Osteoblast (primary cell): ENCODE measurements around the gene SMAP1. TPM values are rescaled to one million over a fixed set of nuclear protein-coding genes. Genes with fewer than 3 reads are reported as not detected.

Experiments
- DNase-seq: peaks from one replicate; pipeline ENCODE4 v3.0.0; 2011; ENCODE audit warnings: low spot score, mixed read lengths; ENCODE audit not compliant: insufficient read length; ENCODE audit errors: missing footprints
- H2AFZ ChIP-seq: 2 replicates; pipeline ENCODE4 v1.6.0; 2011; ENCODE audit warnings: mild to moderate bottlenecking, low read length
- H3K27ac ChIP-seq: 2 replicates; pipeline ENCODE4 v1.5.1; 2011; ENCODE audit warnings: mild to moderate bottlenecking, low read depth, low read length, moderate library complexity
- H3K27me3 ChIP-seq: 2 replicates; pipeline ENCODE4 v1.6.0; 2012; ENCODE audit warnings: mild to moderate bottlenecking, control low read depth, inconsistent platforms, low read length, moderate library complexity; ENCODE audit not compliant: insufficient read depth
- H3K36me3 ChIP-seq: 2 replicates; pipeline ENCODE4 v1.5.1; 2011; ENCODE audit warnings: mild to moderate bottlenecking, low read length, control low read depth, moderate library complexity; ENCODE audit not compliant: insufficient read depth
- H3K4me1 ChIP-seq: 2 replicates; pipeline ENCODE4 v1.5.1; 2011; ENCODE audit warnings: mild to moderate bottlenecking, low read length, control low read depth, moderate library complexity; ENCODE audit not compliant: insufficient read depth
- H3K4me2 ChIP-seq: 2 replicates; pipeline ENCODE4 v1.6.0; 2011; ENCODE audit warnings: mild to moderate bottlenecking, low read length; ENCODE audit not compliant: insufficient read depth
- H3K4me3 ChIP-seq: fragments of 200-600 bp; sonication (generic); 3 replicates; pipeline ENCODE4 v1.5.1; 2012; ENCODE audit warnings: mild to moderate bottlenecking, low read length, inconsistent platforms; ENCODE audit not compliant: insufficient read depth
- H3K79me2 ChIP-seq: 2 replicates; pipeline ENCODE4 v1.6.0; 2012; ENCODE audit warnings: mild to moderate bottlenecking, low read length, control low read depth, inconsistent platforms; ENCODE audit not compliant: insufficient read depth
- H3K9me3 ChIP-seq: 2 replicates; pipeline ENCODE4 v1.5.1; 2011; ENCODE audit warnings: low read depth, low read length, control low read depth
- H4K20me1 ChIP-seq: 2 replicates; pipeline ENCODE4 v1.6.0; 2012; ENCODE audit warnings: mild to moderate bottlenecking, low read length, control low read depth; ENCODE audit not compliant: insufficient read depth
- total RNA-seq: library from RNA; depleted of rRNA; stranded (reverse); fragments of >200 nt; gene quantifications from 2 replicates; pipeline ENCODE4 v1.2.3, GENCODE V29; 2012
- TF ChIP-seq, protein P1 (sequence below): IDR thresholded peaks from 2 replicates; pipeline ENCODE4 v1.5.1; 2011; ENCODE audit warnings: mild to moderate bottlenecking, low read depth, low read length, moderate library complexity; ENCODE audit errors: extremely low read depth

SMAP1 gene
- total RNA-seq, 1 donor: 33.7 TPM

DNA sequence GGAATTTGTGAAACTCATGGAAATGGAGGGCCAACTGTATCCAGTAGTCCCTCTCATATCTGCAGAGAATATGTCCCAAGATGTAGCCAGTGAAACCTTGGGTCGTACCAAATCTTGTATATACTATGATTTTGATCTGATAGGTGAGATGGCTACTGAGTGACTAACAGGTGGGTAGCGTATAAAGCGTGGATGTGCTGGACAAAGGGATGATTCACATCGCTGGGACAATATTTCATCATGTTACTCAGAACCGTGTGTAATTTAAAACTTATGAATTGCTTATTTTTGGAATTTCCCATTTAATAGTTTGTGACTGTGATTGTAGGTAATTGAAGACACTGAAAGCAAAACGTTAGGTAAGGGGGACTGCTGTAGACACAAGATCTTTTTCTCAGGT lies 144.1 kb downstream of the SMAP1 start:
- H2AFZ ChIP-seq: no peak overlapping the region
- H3K9me3 ChIP-seq: no peaks in the 10 kb centered on the region
- H3K4me3 ChIP-seq: no peak overlapping the region
- H3K4me2 ChIP-seq: no peak overlapping the region
- no peaks in the 10 kb centered on the region for H3K27me3 ChIP-seq
- no peaks in the 10 kb centered on the region for H4K20me1 ChIP-seq
- no peak for DNase-seq
- H3K79me2 ChIP-seq: no peaks in the 10 kb centered on the region
- no peaks in the 10 kb centered on the region for H3K36me3 ChIP-seq
- H3K4me1 ChIP-seq: no peaks in the 10 kb centered on the region
- TF ChIP-seq, protein P1, sequence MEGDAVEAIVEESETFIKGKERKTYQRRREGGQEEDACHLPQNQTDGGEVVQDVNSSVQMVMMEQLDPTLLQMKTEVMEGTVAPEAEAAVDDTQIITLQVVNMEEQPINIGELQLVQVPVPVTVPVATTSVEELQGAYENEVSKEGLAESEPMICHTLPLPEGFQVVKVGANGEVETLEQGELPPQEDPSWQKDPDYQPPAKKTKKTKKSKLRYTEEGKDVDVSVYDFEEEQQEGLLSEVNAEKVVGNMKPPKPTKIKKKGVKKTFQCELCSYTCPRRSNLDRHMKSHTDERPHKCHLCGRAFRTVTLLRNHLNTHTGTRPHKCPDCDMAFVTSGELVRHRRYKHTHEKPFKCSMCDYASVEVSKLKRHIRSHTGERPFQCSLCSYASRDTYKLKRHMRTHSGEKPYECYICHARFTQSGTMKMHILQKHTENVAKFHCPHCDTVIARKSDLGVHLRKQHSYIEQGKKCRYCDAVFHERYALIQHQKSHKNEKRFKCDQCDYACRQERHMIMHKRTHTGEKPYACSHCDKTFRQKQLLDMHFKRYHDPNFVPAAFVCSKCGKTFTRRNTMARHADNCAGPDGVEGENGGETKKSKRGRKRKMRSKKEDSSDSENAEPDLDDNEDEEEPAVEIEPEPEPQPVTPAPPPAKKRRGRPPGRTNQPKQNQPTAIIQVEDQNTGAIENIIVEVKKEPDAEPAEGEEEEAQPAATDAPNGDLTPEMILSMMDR: no peak
- no peak overlapping the region for H3K27ac ChIP-seq

DNA sequence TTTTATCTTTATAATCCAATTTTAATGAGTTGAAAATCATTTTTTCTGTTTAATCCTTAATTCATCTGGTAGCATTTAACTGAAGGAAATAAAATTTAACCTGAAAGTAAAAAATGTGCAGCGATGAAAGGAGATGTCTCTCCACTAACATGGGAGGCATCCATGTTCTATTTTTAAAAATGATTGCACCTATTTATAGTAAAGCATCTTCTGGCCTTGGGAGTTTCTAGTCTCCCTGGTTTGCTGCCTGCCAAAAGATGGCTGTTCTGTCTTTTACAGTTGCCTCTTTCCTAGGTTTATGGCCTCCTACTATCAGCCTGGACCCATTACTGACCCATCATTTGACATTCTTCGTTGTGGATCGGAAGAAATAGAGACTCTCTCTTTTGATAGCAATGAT lies 146.2 kb downstream of the SMAP1 start:
- no peak overlapping the region for H3K4me3 ChIP-seq
- no peaks in the 10 kb centered on the region for H3K27me3 ChIP-seq
- DNase-seq: no peak
- H3K4me2 ChIP-seq: no peak overlapping the region
- H3K9me3 ChIP-seq: no peaks in the 10 kb centered on the region
- H3K27ac ChIP-seq: no peak overlapping the region
- no peaks in the 10 kb centered on the region for H3K36me3 ChIP-seq
- H4K20me1 ChIP-seq: no peaks in the 10 kb centered on the region
- TF ChIP-seq, protein P1: no peak
- H3K79me2 ChIP-seq: no peaks in the 10 kb centered on the region
- no peak overlapping the region for H2AFZ ChIP-seq
- no peaks in the 10 kb centered on the region for H3K4me1 ChIP-seq

DNA sequence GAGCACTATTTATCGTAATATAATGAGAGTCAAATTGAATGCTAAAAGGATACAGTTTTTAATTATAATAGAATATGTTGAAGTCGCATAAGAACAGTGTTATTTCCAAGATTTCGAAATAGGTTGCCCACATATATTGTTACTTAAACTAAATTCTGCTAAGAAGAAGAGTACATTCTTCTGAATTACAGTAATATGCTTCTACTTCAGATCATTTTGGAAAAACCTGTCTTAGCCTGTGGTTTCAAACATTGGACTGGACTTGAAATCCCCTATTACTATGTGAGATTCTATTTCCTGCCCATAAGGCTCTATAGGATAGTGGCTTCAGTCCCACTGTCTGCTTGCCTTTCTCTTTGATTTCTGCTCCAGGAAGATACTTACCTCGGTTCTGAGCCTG lies 152.0 kb downstream of the SMAP1 start:
- Histone ChIP-seq H3K4me2 (no peak overlapping the region), H3K9me3 (no peaks in the 10 kb centered on the region), H4K20me1 (no peaks in the 10 kb centered on the region), H3K36me3 (no peaks in the 10 kb centered on the region), H3K27ac (no peak overlapping the region), H3K79me2 (no peaks in the 10 kb centered on the region), H3K4me1 (no peaks in the 10 kb centered on the region), H3K27me3 (no peaks in the 10 kb centered on the region), H3K4me3 (no peak overlapping the region), H2AFZ (no peak overlapping the region)
- TF ChIP-seq, protein P1: no peak
- DNase-seq: no peak

DNA sequence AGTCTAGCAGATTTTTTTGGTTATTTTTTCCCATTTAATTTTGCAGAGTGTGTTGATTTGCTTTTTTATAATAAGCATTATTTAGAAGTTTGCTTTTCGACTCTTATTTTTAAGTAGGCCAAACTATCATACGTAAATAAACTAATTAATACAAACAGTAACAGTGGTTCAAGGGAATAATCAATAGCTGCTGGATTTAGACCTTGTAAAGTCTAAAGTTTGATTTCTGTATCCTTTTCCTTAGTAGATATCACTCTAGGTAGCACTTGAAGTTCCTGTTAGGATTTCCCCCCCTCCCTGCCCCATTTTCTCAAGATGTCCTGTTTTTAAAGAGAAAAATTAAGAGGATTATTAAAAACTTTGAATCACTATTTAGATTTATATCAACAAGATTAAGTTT lies 153.1 kb downstream of the SMAP1 start:
- Histone ChIP-seq H3K4me3 (no peak overlapping the region), H3K4me2 (no peak overlapping the region), H4K20me1 (no peaks in the 10 kb centered on the region), H3K36me3 (no peaks in the 10 kb centered on the region), H2AFZ (no peak overlapping the region), H3K4me1 (no peaks in the 10 kb centered on the region), H3K9me3 (no peaks in the 10 kb centered on the region), H3K27ac (no peak overlapping the region), H3K27me3 (no peaks in the 10 kb centered on the region), H3K79me2 (no peaks in the 10 kb centered on the region)
- TF ChIP-seq, protein P1: no peak
- no peak for DNase-seq
